GM19324 (cell line): Measurements from ENCODE around the gene CNTNAP2.

Experiments used
- ATAC-seq: cut with Tn5 transposase; IDR thresholded peaks from one replicate; pipeline ENCODE4 v1.9.1; 2021; ENCODE audit warnings: mild to moderate bottlenecking, moderate library complexity; ENCODE audit not compliant: unreplicated experiment, low FRiP score

The CNTNAP2 gene

DNA sequence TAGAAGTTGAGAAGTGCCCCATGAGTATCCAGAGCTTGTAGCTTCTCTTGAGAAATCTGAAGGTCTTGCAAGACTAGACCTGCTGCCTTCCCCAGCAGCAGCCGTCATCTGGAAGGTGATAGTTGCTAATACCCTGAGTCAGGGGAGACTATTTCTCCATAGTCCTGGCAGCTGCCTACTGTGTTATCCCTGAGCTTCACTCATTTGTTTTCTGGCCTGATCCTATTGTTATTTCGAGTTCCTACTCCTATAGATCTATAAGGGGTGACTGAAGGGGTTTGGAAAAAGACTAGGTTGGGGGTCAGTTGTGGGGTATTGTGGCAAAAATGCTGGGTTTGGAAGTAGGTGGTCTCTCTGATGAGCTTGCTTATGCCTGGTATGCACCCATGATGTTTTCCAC lies 297.8 kb downstream of the CNTNAP2 start:
- ATAC-seq: no peak

DNA sequence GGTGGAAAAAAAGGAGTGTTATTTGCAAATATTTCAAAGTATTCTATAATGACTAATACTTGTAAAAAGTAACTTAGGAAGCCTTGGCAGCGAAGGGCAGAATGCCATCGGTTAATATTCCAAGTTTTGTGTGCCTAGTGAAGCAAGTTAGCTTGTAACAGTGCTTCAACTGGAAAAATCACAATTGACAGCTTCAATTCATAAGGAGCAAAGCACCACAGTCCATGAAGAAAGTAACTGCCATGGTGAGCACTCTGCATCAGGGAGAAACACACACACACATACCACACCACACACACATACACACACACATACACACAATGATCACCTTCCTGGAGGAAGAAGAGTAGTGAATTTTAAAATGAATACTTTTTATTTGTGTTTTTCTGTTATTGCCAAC lies 298.3 kb downstream of the CNTNAP2 start:
- no peak for ATAC-seq

DNA sequence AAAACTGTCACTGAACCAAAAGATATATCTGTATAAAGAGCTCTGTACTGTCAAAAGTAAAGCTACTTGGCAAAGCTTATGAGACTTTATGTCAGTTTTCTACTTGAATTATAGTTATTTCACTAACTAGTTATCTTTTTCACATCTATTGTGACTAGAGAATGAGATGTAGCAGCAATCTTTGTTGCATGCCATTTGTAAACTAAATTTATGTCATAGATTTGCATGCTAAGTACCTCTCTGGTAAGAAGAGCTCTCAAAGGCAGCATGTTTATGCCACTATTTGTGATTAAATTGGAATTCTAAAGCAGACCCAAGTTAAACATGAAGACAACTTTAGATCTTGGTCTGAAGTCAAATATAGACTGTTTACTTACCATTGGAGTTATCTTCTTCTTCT lies 300.6 kb downstream of the CNTNAP2 start:
- no peak for ATAC-seq

DNA sequence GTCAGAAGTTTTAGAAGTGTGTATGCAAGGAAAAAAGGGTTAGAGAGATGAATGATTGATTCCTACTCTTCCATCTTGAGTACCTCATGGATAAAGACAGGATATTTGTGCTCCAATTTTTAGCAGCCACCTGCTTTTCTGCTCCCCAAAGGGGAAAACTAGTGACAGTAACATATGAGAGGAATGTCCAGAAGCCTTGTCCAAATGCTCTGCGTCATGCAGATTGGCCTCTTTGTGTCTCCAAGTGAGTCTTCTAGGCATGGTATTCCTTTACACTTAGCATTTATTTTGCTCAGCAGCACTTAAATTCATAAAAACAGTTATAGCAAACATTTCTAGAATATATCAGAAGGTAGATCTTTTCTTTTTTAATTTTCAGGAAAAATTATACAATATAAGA lies 306.8 kb downstream of the CNTNAP2 start:
- ATAC-seq: no peak

DNA sequence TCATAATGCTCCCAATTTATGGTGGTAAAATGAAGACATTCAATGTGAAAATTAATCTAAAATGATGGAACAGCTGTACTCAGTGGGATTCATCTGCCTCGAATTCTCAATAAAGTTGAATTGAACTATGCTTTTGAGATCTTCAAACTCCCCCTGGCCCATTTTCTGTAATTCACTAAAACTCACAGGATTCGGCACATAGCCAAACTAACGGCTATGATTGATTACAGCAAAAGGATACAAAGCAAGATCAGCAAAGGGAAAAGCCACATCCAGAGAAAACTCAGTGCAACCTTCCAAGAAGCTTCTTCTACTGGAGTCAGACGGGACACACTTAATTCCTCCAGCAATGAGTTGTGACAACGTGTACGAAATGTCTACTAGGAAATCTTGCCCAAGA lies 307.5 kb downstream of the CNTNAP2 start:
- ATAC-seq: no peak

DNA sequence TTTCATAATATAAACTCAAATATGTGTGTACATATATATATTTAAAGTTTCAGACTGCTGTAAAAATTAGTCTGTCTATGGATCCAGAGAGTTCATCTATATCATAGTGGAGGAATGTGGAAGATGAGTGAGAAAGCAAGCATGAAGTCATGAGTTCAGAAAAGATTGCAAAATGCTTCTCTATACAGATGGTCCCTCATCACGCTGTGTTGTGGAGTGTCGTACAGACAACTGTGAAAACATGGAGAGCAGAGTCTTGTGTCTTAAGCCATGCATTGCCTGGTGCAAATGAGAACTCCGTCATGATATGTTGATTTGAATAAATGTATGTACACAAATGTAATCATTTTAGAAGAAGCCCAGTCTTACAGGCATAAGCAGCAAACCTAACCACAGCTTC lies 316.9 kb downstream of the CNTNAP2 start:
- ATAC-seq: no peak

DNA sequence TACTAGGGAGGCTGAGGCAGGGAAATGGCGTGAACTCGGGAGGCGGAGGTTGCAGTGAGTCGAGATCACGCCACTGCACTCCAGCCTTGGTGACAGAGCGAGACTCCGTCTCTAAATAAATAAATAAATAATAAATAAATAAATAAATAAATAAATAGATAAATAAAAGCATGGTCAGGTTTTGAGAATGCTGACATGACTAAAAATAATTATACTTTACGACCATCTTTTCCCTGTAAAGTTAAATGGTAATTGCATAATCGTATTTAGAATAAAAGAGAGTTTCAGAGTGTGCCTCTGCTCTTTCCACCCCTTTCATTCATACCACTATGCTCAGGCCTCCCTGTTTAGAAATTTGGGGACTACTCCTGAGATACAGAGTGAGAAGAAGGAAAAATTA lies 326.5 kb downstream of the CNTNAP2 start:
- ATAC-seq: no peak

DNA sequence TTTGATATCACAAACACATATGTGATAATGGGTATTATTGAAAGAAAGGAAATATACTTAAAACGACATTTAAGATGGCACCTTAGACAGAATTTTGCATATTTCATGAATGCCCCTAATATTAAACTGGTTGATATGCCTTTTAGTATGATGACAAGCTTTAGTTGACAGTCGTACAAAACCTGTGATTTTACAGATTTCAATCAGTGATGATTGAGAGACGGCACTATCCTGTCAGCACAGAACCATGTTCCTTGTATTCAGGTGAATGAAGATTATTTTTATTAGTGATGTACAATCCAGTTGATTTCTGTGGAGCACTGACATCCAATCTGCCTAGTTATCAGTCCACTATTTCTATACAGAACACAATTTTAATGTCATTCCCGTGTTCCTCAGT lies 333.0 kb downstream of the CNTNAP2 start:
- ATAC-seq: no peak

DNA sequence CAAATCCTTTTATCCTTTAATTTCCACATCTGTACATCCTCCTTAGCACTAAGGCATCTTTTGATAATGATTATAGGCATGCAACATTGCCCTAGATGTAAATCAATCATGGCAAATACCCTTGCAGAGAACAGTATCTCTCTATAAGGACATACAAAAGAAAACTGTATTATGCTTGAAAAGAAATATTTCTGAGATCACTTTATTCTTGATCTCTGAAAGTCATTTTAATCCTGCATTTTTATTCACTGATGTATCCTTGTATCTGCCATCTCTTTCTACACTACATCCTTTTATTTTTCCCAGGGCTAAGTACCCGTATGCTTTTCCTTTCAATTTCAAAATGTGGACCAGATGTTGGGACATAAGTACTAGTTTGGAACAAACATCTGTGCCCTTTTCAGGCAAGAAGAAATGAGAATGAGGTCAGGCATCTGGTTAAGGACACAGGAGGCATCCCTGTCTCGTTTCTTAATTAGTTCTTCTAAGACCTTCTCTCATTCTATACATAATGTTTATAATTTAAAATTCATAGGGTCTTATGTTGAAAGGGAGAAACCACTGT lies 338.6 kb downstream of the CNTNAP2 start:
- no peak for ATAC-seq

DNA sequence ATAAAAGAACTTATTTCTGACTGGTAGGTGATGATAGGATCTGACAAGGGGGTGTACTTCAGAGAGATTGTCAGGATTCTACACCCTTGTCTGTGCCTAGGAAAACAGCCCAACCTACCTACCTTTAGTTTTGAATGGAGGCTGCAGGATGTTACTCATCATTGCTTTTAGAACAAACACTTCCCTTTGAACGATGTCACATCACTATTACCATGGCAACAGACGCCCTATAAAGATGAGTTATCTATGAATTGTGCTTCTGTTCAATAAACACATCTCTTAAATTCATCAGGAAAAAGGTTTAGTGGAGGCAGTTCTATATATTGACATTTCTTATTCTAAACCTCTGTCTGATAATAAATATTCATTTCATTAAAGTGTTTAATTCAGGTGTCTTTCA lies 362.4 kb downstream of the CNTNAP2 start:
- no peak for ATAC-seq

DNA sequence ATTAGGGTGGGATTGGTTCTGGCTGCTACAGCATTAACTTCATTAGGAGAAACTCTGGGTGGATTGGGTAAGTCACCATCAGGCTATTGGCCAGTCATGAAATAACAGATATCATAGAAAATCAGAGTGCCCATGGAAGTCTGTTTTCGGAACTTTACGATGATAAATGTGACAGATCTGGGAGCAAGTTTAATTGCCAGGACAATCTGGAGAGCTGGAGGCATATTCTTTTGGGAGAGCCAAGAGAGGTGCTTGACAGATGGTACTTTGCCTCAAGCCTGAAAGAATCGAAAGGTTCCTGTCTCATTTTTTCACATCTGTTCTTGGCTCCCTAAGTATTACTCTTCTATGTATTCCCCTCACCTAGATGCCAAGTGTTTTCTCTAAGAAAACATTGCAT lies 369.9 kb downstream of the CNTNAP2 start:
- ATAC-seq: no peak

DNA sequence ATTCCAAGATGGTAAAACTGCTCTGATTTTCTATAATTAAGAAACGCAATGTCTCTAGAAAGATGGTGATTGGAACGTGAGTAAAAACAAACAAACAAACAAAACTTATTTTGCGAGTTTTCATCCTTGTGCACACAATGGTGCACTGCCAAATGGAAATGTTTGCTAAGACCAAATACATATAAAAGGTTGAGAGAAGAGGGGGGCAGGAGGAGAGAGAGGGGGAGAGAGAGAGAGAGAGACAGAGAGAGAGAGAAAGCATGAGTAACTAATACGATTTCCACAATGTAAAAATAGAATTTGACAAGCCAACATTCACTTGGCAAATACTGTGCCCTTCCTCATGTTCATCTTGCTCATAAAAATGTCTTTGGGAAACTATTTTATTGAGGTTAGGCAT lies 375.4 kb downstream of the CNTNAP2 start:
- no peak for ATAC-seq

DNA sequence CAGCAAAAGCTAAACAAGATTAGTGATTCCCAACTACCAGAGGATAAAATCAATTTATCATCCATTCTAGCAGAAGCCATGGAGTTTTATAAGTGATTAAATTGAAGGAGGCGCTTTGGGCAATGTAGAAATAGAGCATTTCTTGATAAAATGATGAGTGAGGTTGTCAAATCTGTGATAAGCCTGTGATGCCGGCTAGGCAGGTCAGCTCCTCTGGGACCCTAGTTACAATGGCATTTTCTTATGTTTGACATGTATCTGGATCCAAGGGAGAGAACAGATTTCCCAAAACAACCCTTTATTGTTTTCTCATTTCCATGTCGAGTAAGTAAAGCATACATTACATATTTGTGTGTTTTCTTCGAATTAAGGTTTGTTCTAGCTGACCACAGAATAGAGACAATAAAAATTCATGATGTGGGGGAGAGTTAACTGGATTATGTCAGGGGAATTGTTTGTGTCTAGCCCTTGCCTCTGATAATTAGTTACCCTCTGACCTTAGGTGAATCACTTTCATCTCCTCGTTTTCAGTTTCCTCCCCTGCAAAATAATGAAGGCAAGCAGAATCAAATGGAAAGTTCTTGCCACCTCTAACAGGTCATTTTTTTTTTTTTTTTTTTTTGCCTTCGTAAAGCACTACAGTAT lies 378.5 kb downstream of the CNTNAP2 start:
- ATAC-seq: no peak

DNA sequence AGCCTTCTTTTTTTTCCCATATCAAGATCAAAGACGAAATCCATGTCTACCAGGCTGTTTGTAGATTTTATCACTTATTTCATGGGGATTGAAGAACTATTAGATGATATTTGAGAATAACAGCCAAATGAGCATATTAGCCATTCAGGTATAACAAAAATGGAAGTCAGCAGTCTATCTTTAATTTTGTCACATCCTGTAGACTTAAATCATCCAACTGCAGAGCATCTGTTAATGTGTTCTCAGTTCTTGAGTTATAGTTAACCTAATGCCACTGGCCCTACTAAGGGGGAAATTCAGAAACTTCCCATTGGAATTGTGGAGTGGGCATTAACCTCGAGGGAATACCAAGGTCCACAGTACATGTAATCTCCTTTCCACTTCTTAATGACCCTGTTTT lies 380.1 kb downstream of the CNTNAP2 start:
- ATAC-seq: no peak

DNA sequence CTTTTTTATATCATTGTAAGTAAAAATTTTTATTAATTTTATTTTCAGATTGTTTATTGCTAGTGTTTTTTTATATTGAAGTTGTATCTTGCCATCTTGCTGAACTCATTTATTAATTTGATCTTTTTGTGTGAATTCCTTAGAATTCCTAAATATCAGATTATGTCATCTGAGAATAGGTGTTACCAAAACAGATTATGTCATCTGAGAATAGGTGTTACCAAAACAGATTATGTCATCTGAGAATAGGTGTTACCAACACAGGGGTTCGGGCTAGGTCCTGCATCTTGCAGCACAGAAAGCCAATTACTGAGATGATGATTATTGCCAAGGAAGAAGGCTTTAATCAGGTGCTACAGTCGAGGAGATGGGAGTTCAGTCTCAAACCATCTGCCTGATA lies 383.4 kb downstream of the CNTNAP2 start:
- ATAC-seq: no peak

DNA sequence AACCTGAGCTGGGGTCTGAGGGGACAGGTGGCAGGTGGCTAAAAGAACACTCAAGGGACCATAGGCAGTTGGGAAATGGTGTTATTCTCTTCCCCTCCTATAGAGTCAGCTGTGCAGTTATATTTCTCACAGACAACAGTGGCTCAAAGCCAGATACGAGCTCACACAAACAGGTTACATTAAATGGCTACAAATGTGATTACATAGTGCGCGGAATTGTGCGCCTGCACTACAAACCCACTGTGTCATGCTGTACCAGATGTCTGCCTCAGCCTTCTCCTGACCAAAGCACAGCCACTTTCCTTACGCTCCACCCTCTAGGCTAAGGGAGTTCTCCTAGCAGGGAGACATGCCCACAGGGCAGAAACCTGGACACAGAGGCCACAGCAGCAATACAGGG lies 387.2 kb downstream of the CNTNAP2 start:
- no peak for ATAC-seq

DNA sequence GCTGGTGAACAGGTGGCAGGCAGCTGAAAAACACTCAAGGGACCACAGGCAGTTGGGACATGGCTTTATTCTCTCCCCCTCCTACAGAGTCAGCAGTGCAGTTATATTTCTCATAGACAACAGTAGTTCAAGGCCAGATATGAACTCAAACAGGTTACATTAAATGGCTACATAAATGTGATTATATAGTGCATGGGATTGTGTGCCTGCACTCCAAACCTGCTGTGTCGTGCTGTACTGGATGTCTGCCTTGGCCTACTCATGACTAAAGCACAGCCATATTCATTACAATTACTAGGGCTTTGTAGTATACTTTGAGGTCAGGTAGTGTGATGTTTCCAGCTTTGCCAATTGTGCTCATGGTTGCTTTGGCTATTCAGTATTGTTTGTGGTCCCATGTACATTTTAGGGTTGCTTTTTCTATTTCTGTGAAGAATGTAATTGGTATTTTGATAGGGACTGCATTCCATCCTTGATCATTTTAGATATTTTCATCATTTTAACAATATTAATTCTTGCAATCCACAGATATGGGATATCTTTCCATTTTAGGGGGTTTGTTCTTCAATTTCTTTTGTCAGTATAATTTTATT lies 393.6 kb downstream of the CNTNAP2 start:
- no peak for ATAC-seq

DNA sequence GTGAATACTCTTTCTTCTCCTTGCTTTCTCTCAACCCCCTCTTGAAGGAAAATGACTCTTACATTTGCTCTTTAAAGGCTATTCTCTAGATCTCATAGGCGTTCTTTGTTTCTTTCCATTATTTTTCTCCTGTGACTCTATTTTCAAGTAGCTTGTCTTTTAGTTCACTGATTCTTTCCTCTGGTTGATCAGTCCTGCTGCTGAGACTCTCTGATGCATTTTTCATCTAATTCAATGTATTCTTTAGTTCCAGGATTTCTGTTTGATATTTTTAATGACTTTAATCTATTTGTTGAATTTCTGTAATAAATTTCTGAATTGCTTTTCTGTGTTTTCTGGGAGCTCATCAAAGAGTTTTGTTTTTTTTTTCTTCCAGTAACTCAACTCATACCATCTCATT lies 397.7 kb downstream of the CNTNAP2 start:
- ATAC-seq: no peak

DNA sequence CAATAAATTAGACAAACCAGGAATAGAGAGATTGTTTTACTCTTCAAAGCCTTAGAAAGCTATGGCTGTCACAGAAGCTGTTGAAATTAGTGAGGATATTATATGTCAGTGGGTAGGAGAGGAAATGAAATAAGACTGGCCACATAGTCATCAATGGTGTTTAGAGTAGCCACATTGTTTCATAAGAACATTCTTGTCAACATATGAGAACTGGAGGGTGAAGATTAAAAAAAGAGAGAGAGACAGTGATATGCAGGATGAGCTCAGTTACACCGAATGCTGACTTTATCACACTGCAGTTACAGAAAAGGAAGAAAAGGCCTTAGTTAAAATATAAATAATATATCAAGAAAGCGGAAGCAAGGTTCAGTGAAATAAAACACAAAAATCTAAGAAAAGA lies 412.0 kb downstream of the CNTNAP2 start:
- ATAC-seq: no peak

DNA sequence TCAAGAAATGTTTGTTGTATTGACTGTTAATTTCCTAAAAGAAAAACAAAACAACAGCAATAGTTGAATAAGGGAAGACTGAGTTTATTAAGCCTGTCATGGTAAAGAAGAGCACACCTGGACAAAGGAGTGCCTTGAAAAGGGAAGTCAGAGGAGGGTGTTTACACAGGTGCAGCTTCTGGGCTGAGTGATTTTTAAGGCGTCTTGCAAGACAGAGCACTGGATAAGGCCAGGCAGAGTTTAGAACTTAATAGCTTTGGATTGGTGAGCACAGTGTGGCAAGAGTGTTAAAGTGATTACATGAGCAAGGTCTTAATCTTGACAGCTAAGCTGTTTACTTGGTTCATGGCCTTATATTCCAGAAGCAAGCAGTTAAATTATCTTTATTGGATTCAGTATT lies 423.2 kb downstream of the CNTNAP2 start:
- no peak for ATAC-seq

DNA sequence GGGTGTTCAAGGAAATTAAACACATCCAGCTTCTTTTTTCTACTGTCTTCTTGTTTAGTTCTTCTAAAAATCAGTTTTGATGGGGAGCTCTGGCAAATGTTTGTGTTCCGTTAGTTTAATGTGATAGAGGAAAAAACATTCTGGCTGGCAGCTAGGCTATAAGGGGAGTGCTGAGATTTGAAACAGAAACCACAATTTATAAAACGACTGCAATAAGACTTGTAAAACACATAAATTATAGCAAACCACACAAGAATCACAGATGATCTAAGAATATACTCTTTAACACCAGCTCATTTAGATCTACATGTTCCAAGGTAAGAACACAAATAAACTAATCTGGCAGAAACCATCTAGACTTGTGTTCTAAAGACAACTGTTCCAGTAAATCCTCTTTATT lies 425.5 kb downstream of the CNTNAP2 start:
- no peak for ATAC-seq

DNA sequence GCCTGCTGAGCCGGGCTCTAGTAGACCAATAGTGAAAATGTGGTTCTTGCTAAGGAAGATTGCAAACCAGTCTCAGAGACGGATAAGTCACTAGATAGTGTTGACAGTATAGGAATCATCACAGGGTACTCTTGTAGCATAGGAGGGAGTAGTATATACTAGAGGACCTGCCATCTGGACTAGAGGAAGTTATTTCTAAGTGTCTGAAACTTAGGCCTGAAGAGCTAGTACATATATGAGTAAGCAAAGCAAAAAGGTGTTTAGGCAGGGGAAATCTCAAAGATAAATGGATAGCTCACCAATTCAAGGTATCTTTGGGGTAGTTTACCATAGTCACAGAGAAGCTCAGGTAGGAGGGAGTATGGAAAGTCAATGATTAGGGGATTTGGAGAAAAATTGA lies 428.1 kb downstream of the CNTNAP2 start:
- ATAC-seq: no peak
